GM12878 (cell line): ENCODE data around the gene CD209. TPM values are rescaled to one million over a fixed set of nuclear protein-coding genes. Genes with fewer than 3 reads are reported as not detected.

ENCODE experiments used
- BACH1 ChIP-seq: fragments of 450-650 bp; IDR thresholded peaks from 2 replicates; pipeline ENCODE4 v1.6.1; 2017; ENCODE audit warnings: mild to moderate bottlenecking, borderline replicate concordance
- BHLHE40 ChIP-seq, 2 experiments: fragments of 450-650 bp in 1 of 2; IDR thresholded peaks; 2 replicates each; pipeline ENCODE4 v1.6.1; 2011 to 2017; ENCODE audit warnings: low read depth in 2 of 2, borderline replicate concordance in 1 of 2, improper control_type of control experiment in 1 of 2, low read length in 1 of 2, mild to moderate bottlenecking in 1 of 2
- CHD2 ChIP-seq: IDR thresholded peaks from 2 replicates; pipeline ENCODE4 v1.6.1; 2011; ENCODE audit warnings: low read depth, low read length, improper control_type of control experiment, borderline replicate concordance
- CUX1 ChIP-seq: IDR thresholded peaks from 2 replicates; pipeline ENCODE4 v1.6.1; 2012; ENCODE audit warnings: improper control_type of control experiment, low read depth, low read length; ENCODE audit not compliant: insufficient replicate concordance
- E2F8 ChIP-seq: fragments of 450-650 bp; IDR thresholded peaks from 2 replicates; pipeline ENCODE4 v1.6.1; 2018; ENCODE audit warnings: mild to moderate bottlenecking, low read depth, moderate library complexity; ENCODE audit not compliant: partially characterized antibody
- EP300 ChIP-seq, 2 experiments: fragments of 150-350 bp in 1 of 2; IDR thresholded peaks; 2 replicates each; pipeline ENCODE4 v1.6.1; 2011 to 2012; ENCODE audit warnings: low read depth in 2 of 2, low read length in 2 of 2, borderline replicate concordance in 1 of 2, improper control_type of control experiment in 1 of 2, inconsistent platforms in 1 of 2; ENCODE audit not compliant: control insufficient read depth in 1 of 2
- FOXK2 ChIP-seq: fragments of 450-650 bp; IDR thresholded peaks from 2 replicates; pipeline ENCODE4 v1.6.1; 2017; ENCODE audit warnings: mild to moderate bottlenecking, moderate library complexity
- GATAD2B ChIP-seq: fragments of 450-650 bp; conservative IDR thresholded peaks from 2 replicates; pipeline ENCODE4 v1.6.1; 2017; ENCODE audit warnings: low read depth, mild to moderate bottlenecking, moderate library complexity
- JUND ChIP-seq: IDR thresholded peaks from 2 replicates; pipeline ENCODE4 v1.6.1; 2012; ENCODE audit warnings: low read depth, mild to moderate bottlenecking, low read length, improper control_type of control experiment, moderate library complexity
- MYB ChIP-seq: fragments of 150-350 bp; IDR thresholded peaks from 2 replicates; pipeline ENCODE4 v1.6.1; 2014; ENCODE audit warnings: mild to moderate bottlenecking, low read depth, low read length, borderline replicate concordance
- PKNOX1 ChIP-seq: fragments of 450-650 bp; IDR thresholded peaks from 2 replicates; pipeline ENCODE4 v1.6.1; 2016; ENCODE audit warnings: mild to moderate bottlenecking
- POLR2A ChIP-seq: IDR thresholded peaks from 2 replicates; pipeline ENCODE4 v1.6.1; 2011; ENCODE audit warnings: low read depth, mild to moderate bottlenecking, low read length
- RUNX3 ChIP-seq: IDR thresholded peaks from 2 replicates; pipeline ENCODE4 v1.6.1; 2012; ENCODE audit warnings: low read length, inconsistent platforms
- SKIL ChIP-seq: fragments of 450-650 bp; IDR thresholded peaks from 2 replicates; pipeline ENCODE4 v1.6.1; 2017; ENCODE audit warnings: mild to moderate bottlenecking, low read depth, inconsistent platforms; ENCODE audit not compliant: poor library complexity, severe bottlenecking
- SMAD1 ChIP-seq: fragments of 450-650 bp; IDR thresholded peaks from 2 replicates; pipeline ENCODE4 v1.6.1; 2018; ENCODE audit warnings: mild to moderate bottlenecking, low read depth; ENCODE audit not compliant: partially characterized antibody
- TCF12 ChIP-seq: IDR thresholded peaks from 2 replicates; pipeline ENCODE4 v1.6.1; 2011; ENCODE audit warnings: low read depth, mild to moderate bottlenecking, low read length
- polyA plus RNA-seq, 11 experiments: library from polyadenylated mRNA; depleted of rRNA in 4 of 11; unstranded in 6 of 11; stranded (reverse) in 5 of 11; fragments of >200 nt; fragmentation: Nextera tagmentation in 4 of 11; fragmentation: Illumina TruSeq in 1 of 11; extraction: Ambion mirVana in 4 of 11; extraction: Trizol in 1 of 11; gene quantifications; 1 replicate in 1 of 11; 2 replicates in 10 of 11; pipeline versions ENCODE4 v1.2.1 to v1.2.3, GENCODE V29; 2011 to 2016; ENCODE audit warnings: inconsistent platforms in 2 of 11, missing spikeins in 2 of 11, low read depth in 1 of 11
- total RNA-seq, 4 experiments: library from RNA; depleted of rRNA in 3 of 4; stranded (reverse); fragments of >200 nt in 3 of 4; fragmentation: Illumina TruSeq in 1 of 4; extraction: Trizol in 1 of 4; gene quantifications; 2 replicates each; pipeline versions ENCODE4 v1.2.1 to v1.2.3, GENCODE V29; 2013 to 2021

Gene CD209
- total and polyA plus RNA-seq, 10 of the 15 experiments (the other 5 are each of a cell fraction or from before 2014, with no cell fraction given) = 0.04 to 0.21 (median 0.10) TPM; not detected in 3

GRCh38 chr19:7692417-7693088, 54.8 kb downstream of the CD209 start (continued):
- 0 out of 2 replicates have a peak, but pooled peaks have one; percentile 27 for TF ChIP-seq MYB
- peak; percentile 73 to 82; a peak in 3 of 4 replicates for TF ChIP-seq EP300 (IDR thresholded peaks at IDR 0.05; ENCODE audit: borderline replicate concordance in 1 of 2, control insufficient read depth in 1 of 2, low read depth in 2 of 2, low read length in 2 of 2)
- 0 out of 2 replicates have a peak, but pooled peaks have one; percentile 39 for TF ChIP-seq FOXK2
- TF ChIP-seq TCF12 = no peak
- TF ChIP-seq SKIL = peak; percentile 68
- TF ChIP-seq BHLHE40 (IDR thresholded peaks at IDR 0.05; ENCODE audit: borderline replicate concordance in 1 of 2, low read depth in 2 of 2, low read length in 1 of 2) = peak; percentile 68 to 90
- no peak for TF ChIP-seq JUND
- peak; percentile 56 for TF ChIP-seq GATAD2B
- peak; percentile 78 for TF ChIP-seq PKNOX1
- TF ChIP-seq POLR2A = peak; percentile 50; the same call in 1 of the 2 replicates
- TF ChIP-seq SMAD1 = peak; percentile 67
- TF ChIP-seq RUNX3 = peak; percentile 83
- peak; percentile 77 for TF ChIP-seq E2F8
- TF ChIP-seq CUX1 = no peak
- TF ChIP-seq BACH1 = peak; percentile 42; the same call in 1 of the 2 replicates
- peak; percentile 54 for TF ChIP-seq CHD2
